ENCODE results near the gene NPAS2.

The NPAS2 gene

DNA sequence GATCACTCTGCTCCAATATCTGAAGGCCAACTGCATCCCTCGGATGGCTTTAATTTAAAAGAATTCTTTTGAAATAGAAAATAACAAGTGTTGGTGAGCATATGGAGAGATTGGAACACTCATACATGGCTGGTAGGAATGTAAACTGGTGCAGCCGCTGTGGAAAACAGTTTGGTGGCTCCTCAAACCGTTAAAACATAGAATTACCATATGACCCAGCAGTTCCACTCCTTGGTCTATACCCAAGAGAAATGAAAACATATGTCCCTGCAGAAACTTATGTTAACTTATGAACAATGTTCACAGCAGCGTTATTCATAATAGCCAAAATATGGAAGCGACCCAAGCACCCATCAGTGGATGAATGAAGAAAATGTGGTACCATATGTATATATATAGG, 60.1 kb downstream of the NPAS2 start:
- Histone ChIP-seq H3K9me3 (no peaks in the 10 kb centered on the region), H3K27ac (no peak overlapping the region), H3K4me3 (no peak overlapping the region), H3K4me1 (peaks cover 0 to 36% (median 11%) of the 10 kb centered on the region in 4 donors), H3K36me3 (no peaks in the 10 kb centered on the region), H3K27me3 (no peaks in the 10 kb centered on the region)
- DNase-seq, result no peak
- TF ChIP-seq, protein P1, sequence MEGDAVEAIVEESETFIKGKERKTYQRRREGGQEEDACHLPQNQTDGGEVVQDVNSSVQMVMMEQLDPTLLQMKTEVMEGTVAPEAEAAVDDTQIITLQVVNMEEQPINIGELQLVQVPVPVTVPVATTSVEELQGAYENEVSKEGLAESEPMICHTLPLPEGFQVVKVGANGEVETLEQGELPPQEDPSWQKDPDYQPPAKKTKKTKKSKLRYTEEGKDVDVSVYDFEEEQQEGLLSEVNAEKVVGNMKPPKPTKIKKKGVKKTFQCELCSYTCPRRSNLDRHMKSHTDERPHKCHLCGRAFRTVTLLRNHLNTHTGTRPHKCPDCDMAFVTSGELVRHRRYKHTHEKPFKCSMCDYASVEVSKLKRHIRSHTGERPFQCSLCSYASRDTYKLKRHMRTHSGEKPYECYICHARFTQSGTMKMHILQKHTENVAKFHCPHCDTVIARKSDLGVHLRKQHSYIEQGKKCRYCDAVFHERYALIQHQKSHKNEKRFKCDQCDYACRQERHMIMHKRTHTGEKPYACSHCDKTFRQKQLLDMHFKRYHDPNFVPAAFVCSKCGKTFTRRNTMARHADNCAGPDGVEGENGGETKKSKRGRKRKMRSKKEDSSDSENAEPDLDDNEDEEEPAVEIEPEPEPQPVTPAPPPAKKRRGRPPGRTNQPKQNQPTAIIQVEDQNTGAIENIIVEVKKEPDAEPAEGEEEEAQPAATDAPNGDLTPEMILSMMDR (IDR thresholded peaks at IDR 0.05), result no peak
- intact Hi-C loops (cut with DNase I; ENCODE audit: low total_unique reads), result no loop called here

DNA sequence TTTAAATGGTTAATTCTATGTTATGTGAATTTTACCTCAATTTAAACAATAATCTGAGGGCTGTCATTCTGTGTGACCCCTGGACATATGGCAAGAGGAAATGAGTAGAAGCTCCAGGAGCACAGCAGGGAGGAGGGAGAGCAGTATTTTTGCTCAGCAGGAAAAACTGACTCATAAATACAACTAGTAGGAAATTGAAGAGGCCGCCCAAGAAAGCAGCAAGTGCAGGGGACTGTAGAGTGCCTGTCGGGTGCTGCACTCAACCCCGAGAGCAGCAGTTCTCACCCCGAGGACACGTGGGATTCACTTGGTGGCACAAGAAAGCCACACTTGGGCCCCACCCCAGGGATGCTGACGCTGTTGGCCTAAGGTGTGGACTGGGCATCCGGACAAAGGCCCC, 60.8 kb downstream of the NPAS2 start:
- TF ChIP-seq, protein P1 (IDR thresholded peaks at IDR 0.05), result no peak
- H3K27me3 ChIP-seq, result no peaks in the 10 kb centered on the region
- no peak for DNase-seq
- no peak overlapping the region for H3K27ac ChIP-seq
- intact Hi-C loops (cut with DNase I; ENCODE audit: low total_unique reads), result no loop called here
- no peaks in the 10 kb centered on the region for H3K9me3 ChIP-seq
- H3K36me3 ChIP-seq, result no peaks in the 10 kb centered on the region
- no peak overlapping the region for H3K4me3 ChIP-seq
- peaks cover 0 to 29% (median 8%) of the 10 kb centered on the region in 4 donors for H3K4me1 ChIP-seq

DNA sequence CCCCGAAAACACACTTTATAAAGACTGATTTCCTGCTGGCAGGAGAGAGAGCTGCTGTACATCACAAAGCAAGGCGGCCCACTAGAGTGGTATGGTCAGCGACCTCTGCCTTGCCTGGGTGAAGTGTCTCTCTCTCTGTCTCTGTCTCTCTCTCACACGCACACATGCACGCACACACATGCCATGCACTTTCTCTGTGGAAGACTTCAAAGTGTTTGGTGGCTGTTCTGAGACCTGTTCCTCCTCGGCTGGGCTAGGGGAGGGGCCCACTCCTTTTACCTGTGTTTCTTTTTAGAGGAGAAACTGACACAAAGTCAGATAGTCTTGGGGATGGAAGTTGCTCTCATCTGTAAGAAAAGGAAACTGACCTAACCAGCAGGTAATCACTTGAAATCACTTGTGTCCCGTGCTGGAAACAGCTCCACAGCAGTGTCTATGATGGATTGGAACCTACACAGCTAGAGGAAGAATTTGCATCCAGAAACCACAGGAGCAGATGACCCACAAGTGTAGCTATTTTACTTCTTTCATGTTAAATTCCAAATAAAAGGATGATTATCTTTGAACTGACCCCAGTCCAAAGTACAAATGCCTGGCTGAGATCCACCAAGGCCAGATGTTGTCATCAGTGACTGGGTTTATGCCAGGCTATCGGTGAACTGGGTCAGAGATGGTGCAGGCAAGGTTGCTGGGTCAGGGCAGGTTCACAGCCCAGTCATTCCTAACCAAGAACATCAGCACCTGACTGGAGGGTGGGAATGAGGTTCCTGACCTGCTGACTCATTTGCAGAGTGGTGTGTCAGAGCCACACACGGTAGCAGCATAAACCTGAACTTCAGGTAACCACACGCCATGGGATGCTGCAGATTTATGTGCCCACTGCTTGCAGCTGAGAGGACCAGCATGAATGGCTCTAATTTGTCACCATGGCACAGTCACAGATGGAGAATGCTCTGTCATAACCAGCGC, 63.0 kb downstream of the NPAS2 start:
- Histone ChIP-seq H3K27ac (no peak overlapping the region), H3K4me1 (peaks cover 0 to 11% (median 5%) of the 10 kb centered on the region in 4 donors)
- intact Hi-C loops (cut with DNase I; ENCODE audit: low total_unique reads), result no loop called here

DNA sequence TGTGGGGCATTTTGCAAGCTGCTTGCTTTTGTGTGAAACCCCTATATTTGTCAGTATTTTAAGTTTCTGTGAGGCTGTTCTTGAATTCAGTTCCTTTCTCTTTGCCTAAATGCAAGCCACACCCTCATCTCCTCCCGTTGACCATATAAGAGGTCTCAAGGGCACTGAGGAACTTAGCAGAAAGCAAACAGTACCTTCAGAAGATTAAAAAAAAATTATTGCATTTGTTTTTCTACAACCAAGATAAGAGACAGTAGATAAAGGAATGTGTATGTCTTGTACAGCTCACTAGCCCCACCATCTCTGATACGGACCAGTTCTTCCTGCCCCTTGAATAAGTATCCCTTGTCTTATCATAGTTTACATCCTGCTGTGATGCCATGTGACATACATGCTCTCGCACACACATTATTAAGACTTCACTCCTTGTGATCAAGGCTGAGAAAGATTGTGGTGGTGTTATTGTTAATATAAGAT, 64.2 kb downstream of the NPAS2 start:
- TF ChIP-seq, protein P1 (IDR thresholded peaks at IDR 0.05), result no peak
- intact Hi-C loops (cut with DNase I; ENCODE audit: low total_unique reads), result no loop called here
- H3K4me1 ChIP-seq, result peaks cover 0 to 11% (median 0%) of the 10 kb centered on the region in 4 donors
- H3K27me3 ChIP-seq, result no peaks in the 10 kb centered on the region
- H3K9me3 ChIP-seq, result no peaks in the 10 kb centered on the region
- H3K27ac ChIP-seq, result no peak overlapping the region
- no peaks in the 10 kb centered on the region for H3K36me3 ChIP-seq
- no peak for DNase-seq
- no peak overlapping the region for H3K4me3 ChIP-seq

More for the DNA sequence above, 63.0 kb downstream of the NPAS2 start:
- Histone ChIP-seq H3K4me3 (no peak overlapping the region), H3K36me3 (no peaks in the 10 kb centered on the region), H3K9me3 (no peaks in the 10 kb centered on the region), H3K27me3 (no peaks in the 10 kb centered on the region)
- TF ChIP-seq, protein P1 (IDR thresholded peaks at IDR 0.05), result no peak
- DNase-seq, result no peak

DNA sequence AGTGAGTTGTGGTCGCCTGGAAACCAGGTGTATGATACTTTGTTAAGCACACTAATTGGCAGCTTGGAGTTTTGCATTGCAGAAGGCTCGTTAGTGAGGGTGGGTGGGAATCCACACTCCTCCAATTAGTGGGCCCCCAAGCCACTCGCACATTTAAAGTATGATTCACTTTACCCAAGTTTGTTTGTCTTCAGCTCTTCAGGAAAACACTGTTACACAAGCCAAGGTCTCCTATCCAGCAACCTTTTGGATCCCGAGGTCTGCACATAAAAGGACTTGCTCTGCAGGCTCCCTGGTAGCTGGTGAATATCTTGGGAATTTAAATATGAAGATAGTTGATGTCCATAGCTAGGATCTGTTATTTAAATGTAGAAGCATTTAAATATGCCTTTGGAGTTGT, 66.1 kb downstream of the NPAS2 start:
- Histone ChIP-seq H3K4me3 (no peak overlapping the region), H3K27ac (no peak overlapping the region), H3K36me3 (no peaks in the 10 kb centered on the region), H3K27me3 (no peaks in the 10 kb centered on the region), H3K4me1 (peaks cover 0 to 11% (median 0%) of the 10 kb centered on the region in 4 donors), H3K9me3 (no peaks in the 10 kb centered on the region)
- intact Hi-C loops (cut with DNase I; ENCODE audit: low total_unique reads), result no loop called here
- TF ChIP-seq, protein P1 (IDR thresholded peaks at IDR 0.05), result no peak
- no peak for DNase-seq

All from tibial artery (tissue), 4 donors.